Osteoblast (primary cell): Measurements from ENCODE around the gene C22orf31. TPM values are rescaled to one million over a fixed set of nuclear protein-coding genes. Genes with fewer than 3 reads are reported as not detected.
A peak's percentile ranks its signal among the peaks of the same experiment; 100 is the strongest.

ENCODE experiments used
- DNase-seq: peaks from one replicate; pipeline ENCODE4 v3.0.0; 2011; ENCODE audit warnings: low spot score, mixed read lengths; ENCODE audit not compliant: insufficient read length; ENCODE audit errors: missing footprints
- H2AFZ ChIP-seq: 2 replicates; pipeline ENCODE4 v1.6.0; 2011; ENCODE audit warnings: mild to moderate bottlenecking, low read length
- H3K27ac ChIP-seq: 2 replicates; pipeline ENCODE4 v1.5.1; 2011; ENCODE audit warnings: mild to moderate bottlenecking, low read depth, low read length, moderate library complexity
- H3K27me3 ChIP-seq: 2 replicates; pipeline ENCODE4 v1.6.0; 2012; ENCODE audit warnings: mild to moderate bottlenecking, control low read depth, inconsistent platforms, low read length, moderate library complexity; ENCODE audit not compliant: insufficient read depth
- H3K36me3 ChIP-seq: 2 replicates; pipeline ENCODE4 v1.5.1; 2011; ENCODE audit warnings: mild to moderate bottlenecking, low read length, control low read depth, moderate library complexity; ENCODE audit not compliant: insufficient read depth
- H3K4me1 ChIP-seq: 2 replicates; pipeline ENCODE4 v1.5.1; 2011; ENCODE audit warnings: mild to moderate bottlenecking, low read length, control low read depth, moderate library complexity; ENCODE audit not compliant: insufficient read depth
- H3K4me2 ChIP-seq: 2 replicates; pipeline ENCODE4 v1.6.0; 2011; ENCODE audit warnings: mild to moderate bottlenecking, low read length; ENCODE audit not compliant: insufficient read depth
- H3K4me3 ChIP-seq: fragments of 200-600 bp; sonication (generic); 3 replicates; pipeline ENCODE4 v1.5.1; 2012; ENCODE audit warnings: mild to moderate bottlenecking, low read length, inconsistent platforms; ENCODE audit not compliant: insufficient read depth
- H3K79me2 ChIP-seq: 2 replicates; pipeline ENCODE4 v1.6.0; 2012; ENCODE audit warnings: mild to moderate bottlenecking, low read length, control low read depth, inconsistent platforms; ENCODE audit not compliant: insufficient read depth
- H3K9me3 ChIP-seq: 2 replicates; pipeline ENCODE4 v1.5.1; 2011; ENCODE audit warnings: low read depth, low read length, control low read depth
- H4K20me1 ChIP-seq: 2 replicates; pipeline ENCODE4 v1.6.0; 2012; ENCODE audit warnings: mild to moderate bottlenecking, low read length, control low read depth; ENCODE audit not compliant: insufficient read depth
- CTCF ChIP-seq: IDR thresholded peaks from 2 replicates; pipeline ENCODE4 v1.5.1; 2011; ENCODE audit warnings: mild to moderate bottlenecking, low read depth, low read length, moderate library complexity; ENCODE audit errors: extremely low read depth
- total RNA-seq: library from RNA; depleted of rRNA; stranded (reverse); fragments of >200 nt; gene quantifications from 2 replicates; pipeline ENCODE4 v1.2.3, GENCODE V29; 2012

Gene C22orf31
- total RNA-seq, 1 donor = not detected

- TF ChIP-seq CTCF = no peak
- no peak overlapping the region for H3K4me2 ChIP-seq
- peaks cover 2% of the 10 kb centered on the region for H3K27me3 ChIP-seq
- no peak overlapping the region for H3K27ac ChIP-seq
- peak; percentile 2 for DNase-seq
- no peaks in the 10 kb centered on the region for H3K79me2 ChIP-seq
- no peak overlapping the region for H2AFZ ChIP-seq
- H3K4me1 ChIP-seq = peaks cover 8% of the 10 kb centered on the region
- no peaks in the 10 kb centered on the region for H4K20me1 ChIP-seq
- no peaks in the 10 kb centered on the region for H3K9me3 ChIP-seq
- H3K36me3 ChIP-seq = no peaks in the 10 kb centered on the region
- no peak overlapping the region for H3K4me3 ChIP-seq
Measured at GRCh38 chr22:29079218-29079901, 17.7 kb upstream of the C22orf31 start.

GRCh38 chr22:29078869-29079207, 17.2 kb upstream of the C22orf31 start:
- no peak overlapping the region for H3K4me2 ChIP-seq
- no peak for TF ChIP-seq CTCF
- H3K27me3 ChIP-seq = peaks cover 7% of the 10 kb centered on the region
- no peaks in the 10 kb centered on the region for H3K9me3 ChIP-seq
- DNase-seq = no peak
- peaks cover 2% of the 10 kb centered on the region for H3K4me1 ChIP-seq
- no peaks in the 10 kb centered on the region for H4K20me1 ChIP-seq
- no peak overlapping the region for H2AFZ ChIP-seq
- no peak overlapping the region for H3K4me3 ChIP-seq
- no peaks in the 10 kb centered on the region for H3K36me3 ChIP-seq
- no peaks in the 10 kb centered on the region for H3K79me2 ChIP-seq
- H3K27ac ChIP-seq = no peak overlapping the region

- H3K27me3 ChIP-seq = peaks cover 13% of the 10 kb centered on the region
- no peak for TF ChIP-seq CTCF
- peaks cover 3% of the 10 kb centered on the region for H3K4me1 ChIP-seq
- H3K9me3 ChIP-seq = no peaks in the 10 kb centered on the region
- H3K79me2 ChIP-seq = no peaks in the 10 kb centered on the region
- DNase-seq = no peak
- no peak overlapping the region for H3K4me3 ChIP-seq
- no peak overlapping the region for H3K27ac ChIP-seq
- no peak overlapping the region for H2AFZ ChIP-seq
- no peak overlapping the region for H3K4me2 ChIP-seq
- H4K20me1 ChIP-seq = no peaks in the 10 kb centered on the region
- H3K36me3 ChIP-seq = no peaks in the 10 kb centered on the region
Measured at GRCh38 chr22:29078036-29078868, 16.6 kb upstream of the C22orf31 start.

GRCh38 chr22:29074276-29074772, 12.7 kb upstream of the C22orf31 start:
- Histone ChIP-seq H3K27me3 (peaks cover 14% of the 10 kb centered on the region), H3K9me3 (no peaks in the 10 kb centered on the region), H3K4me3 (peak overlapping the region; percentile 70), H4K20me1 (no peaks in the 10 kb centered on the region), H3K79me2 (no peaks in the 10 kb centered on the region), H3K4me2 (peak overlapping the region; percentile 68), H3K36me3 (no peaks in the 10 kb centered on the region), H3K4me1 (peaks cover 8% of the 10 kb centered on the region), H2AFZ (peak overlapping the region; percentile 79), H3K27ac (no peak overlapping the region)
- TF ChIP-seq CTCF = no peak
- peak; percentile 18 for DNase-seq
